GM18907 (cell line): ENCODE measurements around the gene DHX34.
"Not testable (repeated sequence)": the region's sequence is repeated elsewhere in the genome, so short reads cannot be mapped to it uniquely, and the experiment has no call there.

Experiments
- ATAC-seq: cut with Tn5 transposase; IDR thresholded peaks from one replicate; pipeline ENCODE4 v1.9.1; 2021; ENCODE audit warnings: mild to moderate bottlenecking, moderate library complexity; ENCODE audit not compliant: unreplicated experiment

DHX34 gene

GRCh38 chr19:47363758-47364531 is 14.8 kb downstream of the DHX34 start:
- no peak for ATAC-seq

GRCh38 chr19:47365455-47365854 is 16.3 kb downstream of the DHX34 start:
- not testable (repeated sequence) for ATAC-seq

DNA sequence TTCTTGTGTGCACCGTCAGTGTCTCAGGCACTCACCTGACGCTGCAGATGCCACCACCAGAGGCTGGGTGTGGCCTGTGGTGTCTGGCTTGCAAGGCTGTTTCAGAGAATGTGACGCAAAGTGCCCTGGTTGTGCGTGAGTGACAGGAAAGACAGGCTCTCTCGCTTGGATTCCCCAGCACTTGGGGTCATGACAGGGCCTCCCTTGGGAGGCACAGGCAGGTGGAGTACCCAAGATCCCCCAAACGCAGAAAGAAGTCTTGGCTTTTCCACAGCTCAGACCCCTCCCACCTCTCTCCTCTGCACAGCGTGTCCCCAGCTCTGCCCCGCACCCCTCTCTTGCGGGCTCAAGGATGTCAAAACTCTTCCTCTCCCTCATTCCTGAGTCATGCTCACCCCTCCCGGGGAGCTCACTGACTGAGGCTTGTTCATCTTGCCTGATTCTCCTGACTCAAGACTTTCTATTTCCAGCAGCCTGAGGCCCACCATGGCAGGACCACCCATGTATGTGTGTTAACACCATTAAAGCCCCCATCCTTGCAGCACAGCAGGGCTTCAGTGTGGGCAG is 21.0 kb downstream of the DHX34 start:
- no peak for ATAC-seq

DNA sequence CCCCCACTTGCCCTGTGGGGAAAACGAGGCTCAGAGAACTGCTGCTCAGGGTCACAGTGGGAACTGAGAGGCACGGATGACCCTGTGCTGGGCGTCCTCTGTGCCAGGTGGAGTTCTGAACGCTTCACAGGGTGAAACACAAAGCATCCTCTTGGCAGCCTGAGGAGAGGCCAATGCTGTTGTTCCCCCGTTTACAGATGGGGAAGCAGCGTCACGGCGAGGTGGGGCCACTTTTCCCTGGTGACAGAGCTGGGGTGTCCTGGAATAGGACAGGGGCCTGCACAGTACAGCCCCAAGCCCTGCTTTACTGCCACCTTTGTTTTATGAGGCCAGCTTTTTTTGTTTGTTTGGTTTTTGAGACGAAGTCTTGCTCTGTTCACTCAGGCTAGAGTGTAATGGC is 22.1 kb downstream of the DHX34 start:
- ATAC-seq, result no peak

GRCh38 chr19:47372603-47373002 is 23.5 kb downstream of the DHX34 start:
- ATAC-seq, result no peak

DNA sequence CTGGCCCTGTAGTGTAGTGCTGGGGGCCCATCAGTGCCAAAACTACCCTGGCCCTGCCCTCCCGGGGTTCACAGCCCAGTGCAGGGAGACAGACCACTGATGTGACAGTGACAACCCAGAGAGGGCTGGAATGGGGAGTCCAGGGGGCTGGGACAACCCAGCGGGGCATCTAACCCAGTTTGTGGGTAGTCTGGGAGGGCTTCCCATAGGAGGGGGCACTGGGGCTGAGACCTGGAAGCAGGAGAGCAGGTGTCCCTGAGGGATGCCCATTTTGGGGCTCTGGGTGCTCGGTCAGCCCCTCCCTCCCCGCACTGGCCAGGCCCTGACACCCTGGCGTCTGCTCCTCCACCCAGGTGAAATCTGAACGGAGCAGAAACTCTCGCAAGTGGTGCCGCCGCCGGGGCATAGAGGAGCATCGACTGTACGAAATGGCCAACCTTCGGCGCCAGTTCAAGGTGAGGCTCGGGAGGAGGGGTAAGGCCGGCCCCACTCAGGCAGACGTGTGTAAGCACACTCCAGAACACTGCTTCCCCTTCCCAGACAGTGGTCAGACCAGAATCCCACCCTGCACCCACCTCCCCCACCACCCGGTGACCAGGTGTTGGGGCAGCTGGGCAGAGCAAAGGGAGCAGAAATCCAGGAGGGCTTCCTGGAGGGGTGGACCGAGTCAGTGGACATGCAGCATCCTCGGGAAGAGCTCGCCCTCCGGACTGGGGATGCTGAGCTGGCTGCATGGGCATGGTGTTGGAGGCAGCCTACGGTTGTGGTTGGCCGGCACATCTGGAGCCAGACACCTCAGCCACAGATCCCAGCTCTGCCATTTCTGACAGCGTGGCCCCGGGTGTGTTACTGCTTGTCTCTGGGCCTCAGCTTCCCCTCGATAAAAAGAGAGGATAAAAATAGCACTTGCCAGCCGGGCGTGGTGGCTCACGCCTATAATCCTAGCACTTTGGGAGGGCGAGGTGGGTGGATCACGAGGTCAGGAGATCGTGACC is 24.4 kb downstream of the DHX34 start:
- no peak for ATAC-seq

- ATAC-seq, result no peak
Observed at GRCh38 chr19:47374876-47375693, 26.0 kb downstream of the DHX34 start.

GRCh38 chr19:47375694-47376588 is 26.8 kb downstream of the DHX34 start:
- no peak for ATAC-seq

DNA sequence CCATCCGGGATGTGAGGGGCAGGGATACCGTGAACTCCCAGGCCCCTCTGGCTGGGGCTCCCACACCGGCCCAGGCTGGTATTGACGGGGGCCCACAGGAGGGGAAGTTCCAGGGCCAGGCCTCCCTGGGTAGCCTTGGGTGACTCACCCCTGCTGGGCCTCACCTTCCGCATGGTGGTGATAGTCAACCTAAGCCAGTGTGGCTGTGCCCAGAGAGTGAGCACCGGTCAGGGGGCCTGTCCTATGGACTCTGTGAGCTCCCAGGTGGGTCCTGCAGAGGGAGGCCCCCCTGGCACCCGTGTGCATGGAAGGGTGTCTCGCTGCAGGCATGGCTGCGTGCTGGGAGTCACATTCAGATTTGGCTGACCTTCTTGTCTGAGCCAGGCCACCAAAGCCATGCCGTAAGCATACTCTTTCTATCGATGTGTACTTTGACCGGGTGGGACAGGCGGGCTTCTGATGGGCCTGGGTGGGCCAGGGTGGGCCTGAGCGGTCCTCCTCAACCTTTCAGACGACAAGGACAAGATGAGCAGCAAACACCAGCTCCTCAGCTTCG is 27.6 kb downstream of the DHX34 start:
- ATAC-seq, result no peak

DNA sequence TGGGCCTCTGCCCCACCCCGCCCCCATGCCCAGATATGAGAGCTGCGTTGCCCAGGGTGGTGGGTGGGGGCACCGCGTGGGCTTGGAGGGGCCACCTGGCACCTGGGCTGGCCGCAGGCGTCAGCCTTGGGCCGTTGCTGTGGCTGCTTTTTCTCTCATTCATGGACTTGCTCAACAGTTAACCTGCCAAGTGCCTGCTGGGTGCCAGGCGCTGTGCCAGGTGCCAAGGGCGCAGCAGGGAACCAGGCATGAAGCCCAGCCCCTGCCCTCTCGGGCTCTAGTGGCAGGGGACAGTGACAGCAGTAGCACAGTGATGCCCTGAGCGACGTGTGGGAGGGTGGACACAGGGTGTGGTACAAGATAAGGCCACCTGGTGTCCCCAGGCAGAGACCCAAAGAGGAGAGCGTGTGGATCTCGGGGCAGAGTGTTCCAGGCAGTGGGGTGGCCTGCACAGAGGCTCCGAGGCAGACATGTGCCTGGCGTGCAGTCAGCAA is 28.1 kb downstream of the DHX34 start:
- ATAC-seq, result no peak

DNA sequence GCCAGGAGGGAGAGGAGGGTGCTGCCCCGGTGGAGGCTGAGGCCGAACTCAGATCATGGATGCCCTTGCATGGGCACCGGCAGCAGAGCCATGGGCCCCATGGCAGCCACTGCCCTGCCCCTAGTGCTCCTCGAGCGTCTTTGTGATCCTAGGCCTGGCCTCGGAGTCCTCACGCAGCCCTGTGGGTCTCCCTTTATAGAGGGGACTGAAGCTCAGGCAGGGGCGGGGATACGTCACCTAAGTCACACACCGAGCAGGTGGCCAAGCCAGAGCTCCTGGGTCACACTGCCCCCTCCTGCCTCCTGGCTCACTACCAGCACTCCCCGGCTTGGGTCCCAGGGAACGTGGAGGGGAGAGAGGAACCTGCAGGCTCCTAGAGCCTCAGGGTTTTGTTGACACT is 28.7 kb downstream of the DHX34 start:
- no peak for ATAC-seq

DNA sequence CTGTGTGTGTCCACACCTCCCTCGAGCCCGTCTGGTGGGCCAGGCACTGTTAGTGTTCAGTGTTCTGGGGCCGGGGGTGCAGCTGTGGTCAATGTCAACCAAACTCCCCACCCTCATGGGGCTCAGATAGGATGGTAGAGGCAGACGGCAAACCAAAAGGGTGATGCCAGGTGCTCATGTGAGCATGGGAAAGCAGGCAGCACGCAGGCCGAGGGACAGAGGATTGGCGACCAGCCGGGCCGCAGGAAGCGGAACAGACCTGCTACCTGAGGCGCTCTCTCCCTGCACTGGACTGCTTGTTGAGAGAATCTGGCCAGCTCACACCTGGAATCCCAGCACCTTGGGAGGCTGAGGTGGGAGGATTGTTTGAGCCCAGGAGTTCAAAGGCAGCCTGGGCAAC is 29.1 kb downstream of the DHX34 start:
- ATAC-seq, result no peak

DNA sequence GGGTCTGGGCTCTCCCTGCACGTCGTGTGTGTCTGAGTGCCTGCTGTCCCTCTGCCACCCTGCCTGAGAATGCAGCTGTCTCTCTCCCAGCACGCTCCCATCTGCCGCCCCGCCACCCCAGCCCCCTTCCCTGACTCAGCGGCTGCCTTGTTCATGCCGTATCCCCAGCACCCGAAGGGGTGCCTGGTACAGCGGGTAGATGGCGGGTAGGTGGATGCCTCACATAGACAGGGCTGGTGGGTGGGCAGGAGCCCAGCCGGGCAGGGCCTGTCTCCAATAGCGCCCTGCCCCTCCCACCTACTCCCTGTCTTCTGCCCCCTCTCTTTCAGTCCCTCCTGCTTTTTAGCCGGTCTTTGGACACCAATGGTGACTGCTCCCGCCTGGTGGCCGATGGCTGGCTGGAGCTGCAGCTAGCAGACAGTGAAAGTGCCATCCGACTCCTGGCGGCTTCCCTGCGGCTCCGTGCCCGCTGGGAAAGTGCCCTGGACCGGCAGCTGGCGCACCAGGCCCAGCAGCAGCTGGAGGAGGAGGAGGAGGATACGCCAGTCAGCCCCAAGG is 30.3 kb downstream of the DHX34 start:
- ATAC-seq, result no peak

DNA sequence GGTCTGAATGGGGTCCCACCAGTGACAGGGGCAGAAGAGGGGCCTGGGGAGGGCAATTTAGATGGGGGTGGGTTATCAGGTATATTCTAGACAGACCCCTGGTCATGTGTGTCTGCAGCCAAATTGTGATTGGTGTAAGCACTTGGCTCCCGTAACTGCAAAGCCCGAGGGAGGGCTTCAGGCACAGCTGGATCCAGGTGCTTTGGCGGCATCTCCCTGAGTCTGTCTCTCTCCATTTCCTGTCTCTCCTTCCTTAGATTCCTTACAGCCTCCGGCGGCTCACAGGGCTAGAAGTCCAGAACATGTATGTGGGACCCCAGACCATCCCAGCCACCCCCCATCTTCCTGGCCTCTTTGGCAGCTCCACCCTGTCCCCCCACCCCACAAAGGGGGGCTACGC is 31.4 kb downstream of the DHX34 start:
- no peak for ATAC-seq

DNA sequence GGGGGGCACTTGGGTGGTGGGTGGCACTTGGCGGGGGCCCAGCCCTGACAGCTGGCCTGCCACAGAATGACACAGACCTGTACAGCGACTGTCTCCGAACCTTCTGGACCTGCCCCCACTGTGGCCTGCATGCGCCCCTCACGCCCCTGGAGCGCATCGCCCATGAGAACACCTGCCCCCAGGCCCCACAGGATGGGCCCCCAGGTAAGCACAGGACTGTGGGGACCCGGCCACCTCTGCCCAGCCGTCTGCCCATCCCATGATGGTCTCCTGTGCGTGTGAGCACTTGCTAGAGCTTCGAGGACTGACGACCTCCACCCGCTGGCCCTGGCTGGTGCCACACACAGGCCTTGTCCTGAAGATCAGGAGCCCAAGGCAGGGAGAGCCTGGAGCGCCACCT is 32.0 kb downstream of the DHX34 start:
- no peak for ATAC-seq

DNA sequence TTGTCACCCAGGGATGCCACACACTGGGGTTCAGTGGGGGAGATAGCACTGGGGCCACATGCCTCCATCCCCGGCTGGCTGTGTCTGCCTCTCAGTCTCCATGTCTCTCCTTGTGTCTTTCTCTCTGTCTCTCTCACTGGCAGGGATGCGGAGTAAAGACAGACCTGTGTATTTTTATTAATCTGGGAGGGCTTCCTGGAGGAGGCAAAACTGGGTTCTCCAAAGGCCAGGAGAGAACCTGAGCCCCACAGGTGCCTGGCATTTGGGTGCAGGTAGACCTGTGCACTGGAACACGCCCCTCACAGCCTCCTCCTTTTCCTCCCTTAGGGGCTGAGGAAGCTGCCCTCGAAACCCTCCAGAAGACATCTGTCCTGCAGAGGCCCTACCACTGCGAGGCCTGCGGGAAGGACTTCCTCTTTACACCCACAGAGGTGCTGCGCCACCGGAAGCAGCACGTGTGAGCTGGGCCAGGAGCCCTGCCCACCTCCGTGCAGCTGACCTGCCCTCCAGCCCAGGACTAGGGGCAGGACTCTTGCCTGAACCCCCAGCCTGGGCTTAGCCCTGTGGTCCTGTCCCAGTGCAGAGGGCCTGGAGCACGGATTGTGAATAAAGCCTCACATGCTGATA is 32.7 kb downstream of the DHX34 start:
- ATAC-seq, result no peak

DNA sequence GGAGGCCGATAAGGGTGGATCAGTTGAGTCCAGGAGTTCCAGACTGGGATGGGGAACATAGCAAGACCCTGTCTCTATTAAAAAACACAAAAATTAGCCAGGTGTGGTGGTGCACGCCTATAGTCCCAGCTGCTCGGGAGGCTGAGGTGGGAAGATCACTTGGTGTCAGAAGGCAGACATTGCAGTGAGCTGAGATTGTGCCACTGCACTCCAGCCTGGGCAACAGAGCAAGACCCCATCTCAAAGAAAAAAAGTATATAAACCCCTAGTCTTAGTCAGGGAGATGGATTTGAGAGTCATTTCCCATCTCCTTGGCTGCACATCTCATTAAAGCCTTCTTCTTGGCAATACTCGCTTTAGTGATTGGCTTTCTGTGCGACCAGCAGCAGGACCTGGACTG is 34.8 kb downstream of the DHX34 start:
- not testable (repeated sequence) for ATAC-seq

DNA sequence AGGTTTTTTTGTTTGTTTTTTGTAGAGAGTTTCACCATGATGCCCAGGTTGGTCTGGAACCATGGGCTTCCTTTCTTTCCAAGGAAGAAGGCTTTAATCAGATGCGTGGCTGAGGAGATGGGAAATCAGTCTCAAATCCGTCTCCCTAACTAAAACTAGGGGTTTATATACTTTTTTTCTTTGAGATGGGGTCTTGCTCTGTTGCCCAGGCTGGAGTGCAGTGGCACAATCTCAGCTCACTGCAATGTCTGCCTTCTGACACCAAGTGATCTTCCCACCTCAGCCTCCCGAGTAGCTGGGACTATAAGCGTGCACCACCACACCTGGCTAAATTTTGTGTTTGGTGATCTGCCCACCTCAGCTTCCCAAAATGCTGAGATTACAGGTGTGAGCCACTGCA is 35.4 kb downstream of the DHX34 start:
- not testable (repeated sequence) for ATAC-seq
